Tibial nerve (tissue), 4 donors: ENCODE measurements around the gene PLEKHO2.

Experiments
- CTCF ChIP-seq, 5 experiments: fragments of 200-600 bp in 3 of 5; fragments of 450-650 bp in 2 of 5; sonication (generic) in 3 of 5; IDR thresholded peaks; one replicate each; pipeline ENCODE4 v1.5.1; 2016 to 2019; ENCODE audit warnings: antibody characterized with exemption in 5 of 5, mild to moderate bottlenecking in 3 of 5, moderate library complexity in 2 of 5
- EP300 ChIP-seq, 2 donors: sonication (generic); formaldehyde crosslinking; IDR thresholded peaks; one replicate each; pipeline ENCODE4 v1.6.1; 2017; ENCODE audit warnings: antibody characterized with exemption in 2 of 2, mild to moderate bottlenecking in 1 of 2
- POLR2A ChIP-seq, 2 donors: fragments of 450-650 bp; IDR thresholded peaks; one replicate each; pipeline ENCODE4 v1.6.1; 2017; ENCODE audit warnings: antibody characterized with exemption in 2 of 2, mild to moderate bottlenecking in 2 of 2, moderate library complexity in 2 of 2

GRCh38 chr15:64905941-64906340 is 64.2 kb downstream of the PLEKHO2 start:
- TF ChIP-seq CTCF (IDR thresholded peaks at IDR 0.05) (no peak), POLR2A (IDR thresholded peaks at IDR 0.05) (no peak), EP300 (IDR thresholded peaks at IDR 0.05) (no peak)
